Activated CD4-positive, alpha-beta T cell treated with anti-CD3 and anti-CD28 coated beads, Interleukin-2, amount 50 U/mL, for 4 hours (primary cell): ENCODE results near the gene SMCO4.
"Not testable (repeated sequence)": the region's sequence is repeated elsewhere in the genome, so short reads cannot be mapped to it uniquely, and the experiment has no call there.

Source experiments
- DNase-seq, 2 experiments: peaks; one replicate each; pipeline ENCODE4 v3.0.0-alpha.2; 2020

The SMCO4 gene, protein sequence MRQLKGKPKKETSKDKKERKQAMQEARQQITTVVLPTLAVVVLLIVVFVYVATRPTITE

DNA sequence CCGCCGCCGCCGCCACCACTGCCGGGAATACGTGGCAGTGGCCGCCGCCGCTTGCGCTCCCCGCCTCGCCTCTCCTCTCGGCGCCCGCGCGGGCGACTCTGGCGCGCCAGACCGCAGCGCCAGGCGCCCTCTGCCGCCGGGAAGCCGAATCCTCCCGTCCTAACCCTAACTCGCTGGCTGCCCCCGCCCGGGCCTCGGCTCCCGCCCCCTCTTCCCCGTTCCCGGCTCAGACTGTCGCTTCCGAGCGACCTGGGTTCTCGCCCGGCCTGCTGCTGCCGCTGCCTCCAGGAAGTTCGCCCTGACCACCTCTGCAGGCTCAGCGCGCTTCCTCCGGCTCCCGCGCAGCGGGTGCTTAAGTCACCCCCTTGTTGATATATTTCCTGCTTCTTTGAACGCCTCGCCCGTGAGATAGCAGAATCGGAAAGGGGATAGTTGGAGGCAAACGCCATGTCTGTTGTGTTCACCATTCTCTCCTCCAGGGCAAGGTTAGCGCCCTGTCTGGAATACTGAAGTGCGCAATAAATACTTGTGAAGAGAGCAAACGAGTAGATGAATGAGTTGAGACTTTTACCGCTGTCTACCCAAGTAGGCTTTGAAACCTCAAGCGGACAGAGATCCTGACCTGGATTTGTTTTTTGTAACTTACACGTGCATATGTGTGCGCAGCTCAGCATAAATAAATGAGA lies at the start of gene SMCO4:
Gene SMCO4, minus strand, starts transcription at position 100 of the 686 bp plus-strand sequence. CDS start 64,202 bp downstream, outside the sequence.
- DNase-seq: peak; percentile 59 to 64

DNA sequence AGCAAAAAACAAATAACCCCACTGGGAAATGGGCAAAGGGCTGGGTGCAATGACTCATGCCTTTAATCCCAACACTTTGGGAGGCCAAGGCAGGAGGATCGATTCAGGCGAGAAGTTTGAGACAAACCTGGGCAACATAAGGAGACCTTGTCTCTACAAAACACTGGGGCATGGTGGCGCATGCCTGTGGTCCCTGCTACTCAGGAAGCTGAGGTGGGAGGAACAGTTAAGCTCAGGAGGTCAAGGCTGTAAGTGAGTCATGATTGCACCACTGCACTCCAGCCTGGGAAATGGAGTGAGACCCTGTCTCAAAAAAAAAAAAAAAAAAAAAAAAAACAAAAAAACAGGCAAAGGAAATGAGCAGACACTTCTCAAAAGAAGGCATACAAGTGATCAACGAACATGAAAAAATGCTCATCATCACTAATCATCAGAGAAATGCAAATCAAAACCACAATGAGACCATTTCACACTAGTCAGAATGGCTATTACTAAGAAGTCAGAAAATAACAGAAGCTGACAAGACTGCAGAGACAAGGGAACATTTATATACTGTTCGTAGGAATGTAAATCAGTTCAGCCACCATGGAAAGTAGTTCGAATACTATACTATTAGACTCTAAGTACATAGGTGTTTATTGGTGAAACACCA lies 48.2 kb upstream of the SMCO4 start:
- no peak for DNase-seq

DNA sequence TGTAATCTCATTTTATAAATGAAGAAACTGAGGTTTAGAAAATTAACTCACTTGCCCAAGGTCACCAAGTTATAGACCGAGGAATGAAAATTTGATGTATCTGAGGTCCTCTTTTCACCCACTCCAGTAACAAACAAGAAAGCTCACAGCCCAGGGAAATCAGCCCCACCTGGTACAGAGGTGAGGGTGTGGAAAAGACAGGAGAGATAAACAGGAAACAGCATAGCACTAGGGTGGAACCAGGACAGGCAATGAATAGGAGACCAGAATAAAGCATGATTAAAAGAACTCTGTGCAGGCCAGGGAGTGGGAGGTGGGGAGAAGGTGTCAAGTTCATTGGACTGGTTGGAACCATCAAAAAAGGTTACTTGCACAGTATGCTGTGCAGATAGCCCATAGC lies 46.2 kb upstream of the SMCO4 start:
- DNase-seq: no peak

DNA sequence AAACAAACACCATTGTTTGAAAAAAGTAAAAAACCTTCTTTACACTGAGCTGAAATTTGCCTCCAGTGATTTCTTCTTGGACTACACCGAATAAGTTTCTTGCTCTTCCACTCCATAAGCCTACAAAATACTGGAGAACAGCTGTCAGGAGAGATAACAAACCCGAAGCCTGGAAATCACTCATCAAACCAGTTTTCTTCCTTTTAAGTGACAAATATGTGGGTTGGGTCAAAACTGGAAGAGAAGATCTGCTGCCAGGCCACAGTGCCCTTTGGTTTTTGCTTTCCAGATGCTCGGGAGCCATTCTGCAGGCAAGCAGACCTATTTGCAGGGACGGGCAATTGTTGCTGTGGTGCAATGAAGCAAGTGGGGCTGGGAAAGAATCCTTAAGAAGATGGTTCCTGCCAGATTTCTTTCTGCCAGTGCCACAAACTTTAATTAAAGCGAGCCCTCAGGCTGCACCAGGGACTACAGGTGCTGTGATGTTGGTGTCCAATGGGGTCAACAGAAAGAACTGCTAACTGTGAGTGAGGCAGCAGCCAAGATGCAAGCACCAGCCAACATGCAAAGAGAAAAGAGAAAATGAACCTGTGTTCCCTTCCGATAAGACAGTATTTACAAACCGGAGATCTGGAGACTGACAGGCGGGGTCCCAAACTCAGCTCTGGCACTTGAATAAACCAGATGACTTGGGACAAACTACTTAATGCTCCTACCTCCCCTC lies 44.8 kb upstream of the SMCO4 start:
- no peak for DNase-seq

DNA sequence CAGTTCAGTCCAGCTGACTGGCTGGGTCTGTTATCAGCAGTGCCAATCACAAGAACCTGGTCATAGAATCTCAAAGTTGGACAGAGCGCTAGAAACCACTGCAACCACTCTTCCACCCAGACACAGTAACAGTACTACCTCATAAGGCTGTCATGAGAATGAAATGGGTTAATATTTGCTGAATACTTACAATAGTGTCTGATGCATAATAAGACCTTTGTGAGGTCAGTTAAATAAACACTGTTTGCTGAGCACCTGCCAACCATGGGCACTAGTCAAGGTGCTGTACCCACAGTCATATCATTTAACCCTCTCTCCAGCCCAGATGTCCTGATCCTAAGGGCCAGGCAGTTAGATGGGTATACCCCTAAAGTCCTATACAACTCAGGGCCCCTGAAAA lies 44.2 kb upstream of the SMCO4 start:
- DNase-seq: not testable (repeated sequence)

DNA sequence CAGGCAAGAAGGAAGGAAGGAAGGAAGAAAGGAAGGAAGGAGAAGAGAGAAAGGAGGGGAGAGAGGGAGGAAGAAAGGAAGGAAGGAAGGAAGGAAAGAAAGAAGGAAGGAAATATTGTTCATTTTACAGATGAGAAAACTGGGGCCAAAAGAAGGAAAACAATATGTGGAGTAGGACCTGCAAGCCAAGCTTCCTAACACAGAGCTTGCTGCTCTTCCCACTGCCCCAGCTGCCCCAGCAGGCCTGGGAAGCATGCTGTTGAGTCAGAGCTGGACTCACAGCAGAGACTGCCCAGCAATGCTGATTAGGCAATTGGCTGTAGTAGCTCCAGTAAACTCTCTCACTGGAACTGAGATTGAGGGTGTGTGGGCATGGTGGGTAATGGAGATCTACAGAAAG lies 42.6 kb upstream of the SMCO4 start:
- DNase-seq: no peak

DNA sequence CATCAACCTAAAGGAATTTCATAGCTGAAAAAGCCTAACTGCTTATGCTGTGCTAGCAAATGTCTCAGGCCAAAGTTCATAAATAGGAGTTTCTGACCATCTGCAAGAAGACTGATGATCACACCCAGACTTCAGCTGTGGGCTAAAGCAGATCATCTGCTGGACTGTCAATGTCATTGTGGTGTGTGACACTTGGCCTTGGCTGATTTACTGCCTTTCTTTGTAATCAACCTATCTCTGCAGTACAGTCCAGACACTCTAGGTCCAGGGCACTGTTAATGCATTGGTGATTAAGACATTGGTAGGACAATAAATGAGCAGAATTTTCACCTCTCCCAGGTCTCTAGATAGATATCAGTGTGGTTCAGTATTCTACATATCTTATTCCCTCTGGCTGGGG lies 40.3 kb upstream of the SMCO4 start:
- DNase-seq: no peak

DNA sequence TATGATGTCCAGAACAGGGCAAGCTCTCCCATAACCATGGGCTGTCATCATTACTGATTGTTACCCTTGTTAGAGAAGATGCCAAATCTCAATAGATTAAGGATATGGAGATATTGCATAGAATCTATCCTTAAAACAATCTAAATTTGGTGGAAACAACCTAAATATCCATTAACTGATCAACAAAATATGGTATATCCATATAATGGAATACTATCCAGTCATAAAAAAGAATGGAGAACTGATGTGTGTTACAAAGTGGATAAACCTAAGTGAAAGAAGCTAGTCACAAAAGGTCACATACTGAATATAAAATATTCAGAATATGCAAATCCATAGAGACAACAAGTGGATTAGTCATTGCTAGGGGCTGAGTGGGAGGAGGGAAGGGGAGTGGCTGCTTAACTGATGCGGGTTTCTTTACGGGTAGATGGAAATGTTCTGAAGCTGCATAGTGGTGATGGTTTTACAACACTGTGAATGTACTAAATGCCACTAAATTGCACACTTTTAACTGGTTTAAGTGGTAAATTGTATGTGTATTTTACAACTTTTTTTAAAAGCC lies 36.1 kb upstream of the SMCO4 start:
- no peak for DNase-seq

DNA sequence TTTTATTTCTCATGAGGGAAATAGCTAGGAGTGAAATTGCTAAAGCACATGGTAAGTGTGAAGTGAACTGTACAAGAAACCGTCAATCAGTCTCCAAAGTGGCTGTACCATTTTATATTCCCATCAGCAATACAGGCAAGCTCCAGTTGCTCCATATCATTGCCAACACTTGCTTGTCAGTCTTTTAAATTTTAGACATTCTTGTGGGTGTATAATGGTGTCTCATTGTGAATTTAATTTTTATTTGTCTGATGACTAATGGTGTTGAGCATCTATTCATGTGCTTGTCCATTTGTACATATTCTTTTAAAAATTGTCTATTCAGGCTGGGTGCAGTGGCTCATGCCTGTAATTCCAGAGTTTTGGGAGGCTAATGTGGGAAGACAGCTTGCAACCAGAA lies 34.1 kb upstream of the SMCO4 start:
- DNase-seq: no peak

DNA sequence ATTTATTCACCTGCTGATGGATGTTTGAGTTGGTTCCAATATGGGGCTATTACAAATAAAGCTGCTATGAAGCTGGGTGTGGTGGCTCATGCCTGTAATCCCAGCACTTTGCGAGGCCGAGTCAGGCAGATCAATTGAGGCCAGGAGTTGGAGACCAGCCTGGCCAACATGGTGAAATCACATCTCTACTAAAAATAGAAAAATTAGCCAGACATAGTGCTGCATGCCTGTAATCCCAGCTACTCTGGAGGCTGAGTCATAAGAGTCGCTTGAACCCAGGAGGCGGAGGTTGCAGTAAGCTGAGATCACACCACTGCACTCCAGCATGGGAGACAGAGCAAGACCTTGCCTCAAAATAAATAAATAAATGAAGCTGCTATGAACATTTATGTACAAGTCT lies 33.7 kb upstream of the SMCO4 start:
- not testable (repeated sequence) for DNase-seq

DNA sequence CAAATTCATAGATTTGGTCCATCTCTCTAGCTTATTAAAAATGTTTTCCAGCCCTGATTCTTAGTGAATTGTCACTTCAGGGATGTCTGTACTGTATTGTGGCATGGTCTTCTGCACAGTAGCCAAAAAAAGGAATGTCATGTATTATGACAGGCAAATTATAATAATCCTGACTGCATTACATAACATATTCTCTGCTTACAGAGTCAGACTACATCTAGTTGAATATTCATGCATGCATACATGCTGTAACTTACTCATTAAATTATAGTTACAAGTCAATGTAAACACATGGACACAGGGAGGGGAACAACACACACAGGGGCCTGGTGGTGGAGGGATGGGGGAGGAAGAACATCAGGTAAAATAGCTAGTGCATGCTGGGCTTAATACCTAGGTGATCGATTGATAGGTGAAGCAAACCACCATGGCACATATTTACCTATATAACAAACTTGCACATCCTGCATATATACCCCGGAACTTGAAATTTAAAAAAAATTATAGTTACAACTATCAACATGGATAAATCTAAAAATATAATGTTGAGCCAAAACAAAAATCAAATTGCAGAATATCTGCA lies 31.5 kb upstream of the SMCO4 start:
- no peak for DNase-seq

DNA sequence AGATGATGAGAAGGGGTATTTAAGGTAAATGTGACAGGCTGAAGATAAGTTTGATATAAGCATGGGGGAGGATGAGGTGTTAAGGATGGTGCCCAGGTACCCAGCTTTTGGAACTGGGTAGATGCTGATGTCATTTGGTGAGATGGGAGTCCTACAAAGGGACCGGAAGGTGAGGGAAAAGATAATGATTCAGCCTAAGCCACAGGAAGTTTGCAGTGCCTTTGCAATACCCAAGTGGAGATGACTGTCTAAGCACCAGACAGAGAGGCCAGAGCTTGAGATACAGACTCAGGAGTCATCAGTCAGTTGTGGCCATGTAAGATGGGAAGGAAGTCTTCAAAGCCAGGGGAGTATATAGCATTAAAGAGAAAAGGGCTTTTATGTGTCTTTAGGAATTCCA lies 30.0 kb upstream of the SMCO4 start:
- no peak for DNase-seq

DNA sequence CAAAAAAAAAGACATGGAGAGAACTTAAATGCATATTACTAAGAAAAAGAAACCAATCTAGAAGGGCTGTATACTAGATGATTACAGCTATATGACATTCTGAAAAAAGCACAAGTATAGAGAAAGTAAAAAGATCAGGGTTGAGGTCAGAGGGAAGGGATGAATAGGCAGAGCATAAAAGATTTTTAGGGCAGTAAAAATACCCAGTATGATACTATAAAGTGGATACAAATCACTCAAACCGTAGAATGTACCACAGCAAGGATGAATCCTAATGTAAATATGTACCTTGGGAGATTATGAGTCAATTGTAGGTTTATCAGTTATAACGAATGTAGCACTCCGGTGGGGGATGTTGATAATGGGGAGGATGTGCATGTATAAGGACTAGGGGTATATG lies 29.4 kb upstream of the SMCO4 start:
- no peak for DNase-seq

DNA sequence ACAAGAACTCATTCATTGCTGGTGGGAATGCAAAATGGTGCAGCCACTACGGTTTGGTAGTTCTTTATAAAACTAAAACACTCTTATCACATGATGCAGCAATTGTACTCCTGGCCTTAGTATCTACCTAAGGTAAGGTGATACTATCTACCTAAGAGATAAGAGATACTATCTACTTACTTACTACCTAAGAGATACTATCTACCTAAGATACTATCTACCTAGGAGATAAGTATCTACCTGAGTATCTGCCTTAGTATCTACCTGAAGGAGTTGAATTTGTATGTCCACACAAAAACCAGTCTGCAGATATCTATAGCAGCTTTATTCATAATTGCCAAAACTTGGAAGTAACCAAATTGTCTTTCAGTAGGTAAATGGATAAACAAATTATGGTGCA lies 29.0 kb upstream of the SMCO4 start:
- DNase-seq: no peak

DNA sequence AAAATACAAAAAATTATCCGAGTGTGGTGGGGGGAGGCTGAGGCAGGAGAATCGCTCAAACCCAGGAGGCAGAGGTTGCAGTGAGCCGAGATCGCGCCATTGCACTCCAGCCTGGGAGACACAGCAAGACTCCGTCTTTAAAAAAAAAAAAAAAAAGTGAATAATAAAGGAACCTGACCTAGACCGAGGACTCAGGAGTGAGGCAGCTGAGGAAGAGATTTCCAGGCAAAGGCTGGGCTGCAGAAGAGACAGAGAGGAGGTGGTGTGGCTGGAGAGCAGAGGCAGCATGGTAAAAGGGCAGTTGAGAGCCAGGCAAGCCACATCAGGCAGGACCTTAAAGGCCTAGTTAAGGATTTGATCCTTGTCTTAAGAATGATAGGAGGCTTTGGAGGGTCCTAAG lies 28.4 kb upstream of the SMCO4 start:
- no peak for DNase-seq

DNA sequence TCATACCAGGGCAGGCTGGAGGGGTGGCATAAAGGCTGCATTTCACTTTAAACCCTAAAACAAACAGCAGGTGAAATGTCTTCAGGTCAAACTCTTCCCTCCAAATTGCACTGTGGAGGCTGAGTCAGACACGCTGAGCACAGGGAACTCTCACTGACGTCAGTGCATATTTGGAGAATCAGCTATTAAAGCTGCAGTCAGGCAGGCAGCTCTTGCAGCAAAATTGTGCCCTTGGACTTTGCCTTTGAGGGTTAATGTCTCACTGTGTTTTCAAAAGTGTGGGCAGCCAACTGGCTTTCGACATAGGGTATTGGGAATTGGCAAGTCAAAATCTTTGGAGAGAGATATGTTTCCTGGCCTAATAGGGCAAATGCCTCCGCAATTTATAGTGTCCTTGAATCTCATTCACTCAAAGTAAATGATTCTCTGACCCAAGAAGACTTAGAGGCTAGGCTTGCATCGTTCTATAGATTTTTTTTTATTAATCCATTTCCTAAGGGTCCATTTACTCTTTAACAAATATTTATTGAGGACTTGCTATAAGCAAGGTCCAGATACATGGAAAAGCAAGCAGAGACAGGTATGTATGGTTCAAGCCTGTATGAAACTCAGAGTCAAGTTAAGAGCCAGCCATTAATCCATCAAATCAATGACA lies 27.7 kb upstream of the SMCO4 start:
- no peak for DNase-seq

DNA sequence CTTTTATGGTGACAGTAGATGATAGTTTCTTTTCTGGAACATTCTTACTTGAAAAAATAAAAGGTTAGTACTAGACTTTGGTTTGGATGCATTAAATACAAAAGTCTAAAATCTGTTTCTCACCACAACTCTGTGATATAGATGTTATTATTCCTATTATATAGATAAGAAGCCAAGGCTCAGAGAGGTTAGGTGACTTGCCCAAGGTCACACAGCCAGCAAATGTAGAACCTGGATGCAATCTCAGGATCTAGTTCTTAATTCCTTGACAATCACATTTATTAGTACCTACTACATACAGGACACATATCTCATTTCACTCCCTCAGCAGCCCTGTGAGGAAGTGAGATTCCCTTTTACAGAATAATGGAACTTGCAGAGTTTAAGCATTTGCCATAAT lies 26.3 kb upstream of the SMCO4 start:
- no peak for DNase-seq

DNA sequence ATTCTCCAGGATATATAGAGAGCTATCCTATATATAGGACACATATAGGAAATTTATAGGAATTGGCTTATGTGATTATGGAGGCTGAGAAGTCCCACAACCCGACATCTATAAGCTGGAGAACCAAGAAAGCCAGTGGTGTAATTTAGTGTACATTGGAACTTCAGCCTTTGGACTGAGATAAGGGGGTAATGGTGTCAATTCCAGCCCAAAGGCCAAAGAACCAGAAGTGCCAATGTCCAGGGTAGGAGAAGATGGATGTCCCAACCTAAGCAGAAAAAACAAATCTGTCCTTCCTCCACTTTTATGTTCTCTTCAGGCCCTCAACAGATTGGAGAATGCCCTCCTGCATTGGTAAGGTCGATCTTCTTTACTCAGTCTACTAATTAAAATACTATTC lies 25.5 kb upstream of the SMCO4 start:
- DNase-seq: no peak

DNA sequence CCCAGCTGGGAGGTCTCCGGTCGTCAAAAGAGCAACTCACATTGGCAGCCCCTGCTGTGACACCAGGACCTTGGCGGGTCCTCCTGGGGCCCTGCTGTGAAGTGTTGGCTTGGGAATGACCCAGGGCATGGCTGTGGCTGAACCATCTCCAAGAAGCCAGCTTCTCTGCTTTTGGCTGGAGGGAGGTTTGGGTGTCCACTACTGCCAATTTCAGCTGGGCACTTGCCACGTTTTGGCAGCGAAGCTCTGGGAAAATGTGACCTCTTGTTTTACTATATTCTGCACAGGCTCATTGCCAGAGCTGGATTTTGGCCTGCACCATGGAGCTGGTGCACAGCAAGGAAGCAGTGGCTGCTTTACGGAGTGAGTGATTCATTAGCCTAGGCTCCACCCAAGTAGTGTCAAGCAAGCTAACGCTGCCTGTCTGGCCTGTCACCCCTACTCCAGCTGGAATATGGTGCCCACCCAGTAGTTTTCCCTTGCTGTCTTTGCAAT lies 24.3 kb upstream of the SMCO4 start:
- DNase-seq: no peak

DNA sequence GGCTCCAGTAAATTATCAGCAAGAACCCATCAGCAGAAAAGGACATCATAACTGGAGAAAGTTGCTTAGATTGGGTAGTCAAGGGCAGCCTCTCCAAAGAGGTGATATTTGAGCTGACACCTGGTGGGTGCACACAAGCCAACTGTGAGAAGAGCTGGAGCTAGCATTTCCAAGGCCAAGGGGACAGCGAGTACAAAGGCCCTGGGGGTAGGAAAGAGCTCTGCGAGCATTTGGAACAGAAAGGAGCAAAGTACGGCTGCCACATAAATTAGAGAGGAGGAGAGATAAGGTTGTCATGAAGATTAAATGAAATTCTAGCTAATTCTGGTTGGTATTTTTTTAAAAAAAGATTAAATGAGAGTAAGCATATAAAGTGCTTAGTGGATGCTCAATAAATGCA lies 21.7 kb upstream of the SMCO4 start:
- DNase-seq: no peak

DNA sequence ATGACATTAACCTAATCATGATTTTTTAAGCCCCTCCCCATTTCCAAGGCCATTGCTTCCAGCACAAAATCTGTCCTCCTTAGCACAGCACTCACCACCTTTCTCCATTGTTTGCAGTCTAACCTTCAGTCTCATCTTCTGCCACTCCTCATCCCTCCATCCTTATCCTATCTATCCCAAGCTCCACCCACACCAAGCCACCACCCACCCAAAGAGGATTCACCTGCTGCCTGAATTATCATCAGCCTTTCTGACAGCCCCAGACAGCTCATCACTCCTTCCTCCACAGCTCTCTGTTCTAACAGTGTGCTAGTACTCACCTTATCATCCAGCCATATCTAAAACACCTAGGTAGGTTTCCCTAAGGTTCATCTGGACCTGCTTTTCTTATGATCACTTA lies 20.7 kb upstream of the SMCO4 start:
- DNase-seq: no peak

DNA sequence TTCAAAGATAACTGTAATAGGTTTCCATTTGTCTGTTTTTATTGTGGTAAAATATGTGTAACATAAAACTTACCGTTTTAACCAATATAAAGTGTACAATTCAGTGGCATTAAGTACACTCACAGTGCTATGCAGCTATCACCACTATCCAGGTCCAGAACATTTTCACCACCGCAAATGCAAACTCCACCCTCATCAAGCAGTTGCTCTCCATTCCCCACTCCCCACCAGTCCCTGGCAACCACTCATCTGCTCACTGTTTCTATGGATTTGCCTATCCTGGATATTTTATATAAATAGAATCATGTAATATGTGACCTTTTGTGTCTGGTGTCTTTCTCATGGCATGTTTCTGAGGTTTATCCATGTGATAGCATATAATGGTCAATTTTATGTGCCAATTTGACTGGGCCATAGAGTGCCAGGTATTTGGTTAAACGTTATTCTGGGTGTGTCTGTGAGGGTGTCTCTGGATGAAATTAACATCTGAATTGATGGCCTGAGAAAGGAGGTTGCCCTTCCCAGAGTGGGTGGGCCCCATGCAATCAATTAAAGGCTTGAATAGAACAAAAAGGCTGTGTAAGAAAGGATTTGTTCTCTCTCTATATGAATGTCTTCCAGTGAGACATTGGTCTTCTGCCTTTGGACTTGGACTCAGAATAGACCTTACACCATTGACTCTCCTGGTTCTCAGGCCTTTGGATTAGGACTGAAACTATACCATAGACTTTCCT lies 17.2 kb upstream of the SMCO4 start:
- DNase-seq: no peak
